Spleen (tissue), 11 donors: ENCODE results near the gene SLC8A1. TPM values are rescaled to one million over a fixed set of nuclear protein-coding genes. Genes with fewer than 3 reads are reported as not detected.

Source experiments
- DNase-seq: peaks from one replicate; pipeline ENCODE4 v3.0.0-alpha.2; 2020
- H3K27ac ChIP-seq, 8 donors: fragments of 200-600 bp; sonication (generic) in 7 of 8; 1 replicate in 4 of 8; 2 replicates in 4 of 8; pipeline versions ENCODE4 v1.5.0 to v1.8.0; 2016 to 2021; ENCODE audit warnings: inconsistent platforms in 4 of 8, mild to moderate bottlenecking in 4 of 8, moderate library complexity in 1 of 8
- H3K27me3 ChIP-seq, 7 donors: fragments of 200-600 bp; sonication (generic) in 6 of 7; replicated peaks in 1 of 7; 1 replicate in 4 of 7; 2 replicates in 3 of 7; pipeline versions ENCODE4 v1.5.0 to v1.8.0; 2016 to 2021; ENCODE audit warnings: inconsistent platforms in 3 of 7, mild to moderate bottlenecking in 1 of 7
- H3K36me3 ChIP-seq, 6 donors: fragments of 200-600 bp; sonication (generic) in 5 of 6; 1 replicate in 4 of 6; 2 replicates in 2 of 6; pipeline versions ENCODE4 v1.5.0 to v1.8.0; 2016 to 2021; ENCODE audit warnings: inconsistent platforms in 2 of 6
- H3K4me1 ChIP-seq, 6 donors: fragments of 200-600 bp; sonication (generic) in 5 of 6; 1 replicate in 3 of 6; 2 replicates in 3 of 6; pipeline versions ENCODE4 v1.5.0 to v1.8.0; 2016 to 2021; ENCODE audit warnings: inconsistent platforms in 3 of 6
- H3K4me3 ChIP-seq, 8 donors: fragments of 200-600 bp; sonication (generic) in 7 of 8; 1 replicate in 4 of 8; 2 replicates in 4 of 8; pipeline versions ENCODE4 v1.5.0 to v1.8.0; 2016 to 2021; ENCODE audit warnings: inconsistent platforms in 4 of 8, mild to moderate bottlenecking in 4 of 8, moderate library complexity in 2 of 8
- H3K9me3 ChIP-seq, 8 donors: fragments of 200-600 bp; sonication (generic) in 7 of 8; 1 replicate in 4 of 8; 2 replicates in 4 of 8; pipeline versions ENCODE4 v1.5.0 to v1.8.0; 2016 to 2021; ENCODE audit warnings: inconsistent platforms in 4 of 8
- CTCF ChIP-seq, 11 experiments: fragments of 200-600 bp in 7 of 11; fragments of 450-650 bp in 4 of 11; sonication (generic) in 4 of 11; IDR thresholded peaks in 8 of 11; conservative IDR thresholded peaks in 3 of 11; 1 replicate in 7 of 11; 2 replicates in 4 of 11; pipeline versions ENCODE4 v1.4.0 to v1.8.0; 2016 to 2021; ENCODE audit warnings: antibody characterized with exemption in 11 of 11, inconsistent platforms in 4 of 11, mild to moderate bottlenecking in 1 of 11
- POLR2A ChIP-seq, 3 donors: fragments of 450-650 bp; IDR thresholded peaks; one replicate each; pipeline ENCODE4 v1.5.1; 2017; ENCODE audit warnings: antibody characterized with exemption in 3 of 3, mild to moderate bottlenecking in 1 of 3
- POLR2AphosphoS5 ChIP-seq, 3 donors: sonication (generic); formaldehyde crosslinking; IDR thresholded peaks; one replicate each; pipeline ENCODE4 v1.5.1; 2017; ENCODE audit warnings: antibody characterized with exemption in 3 of 3
- WGBS, 5 donors: extraction: QIAGEN DNeasy Blood & Tissue Kit in 3 of 5; methylation state at CpG; one replicate each; pipeline versions ENCODE4 v1.1.5 to v1.1.7; 2013 to 2018; 5-methylcytosine and 5-hydroxymethylcytosine counted together
- intact Hi-C: fragments of 100-400 bp; cut with DNase I; formaldehyde crosslinking; loops from one replicate; pipeline ENCODE4 v1.15.0; 2023; ENCODE audit warnings: low total_unique reads
- polyA plus RNA-seq, 3 donors: library from polyadenylated mRNA; stranded (reverse); fragments of 200-250 nt; gene quantifications; one replicate each; pipeline ENCODE4 v1.2.1, GENCODE V29; 2013
- total RNA-seq, 7 donors: library from RNA; depleted of rRNA in 3 of 7; stranded (reverse); fragments of >200 nt in 3 of 7; fragmentation: NEBNext Ultra II Directional in 4 of 7; extraction: Animal tissue kit (Norgen Biotek cat#: 25700) in 4 of 7; gene quantifications; one replicate each; pipeline versions ENCODE4 v1.1.0 to v1.2.1, GENCODE V29; 2016 to 2021
- donor health status: healthy with polysubstance abuse.
- donor health status: DM: no; HTN: no; CAD: no; lungs with moderate emphysema.
- donor health status: DM: no; HTN: no; CAD: no.
- donor health status: Bipolar disorder and iron deficiency.
- donor health status: healthy.
- donor health status: DM: no; HTN: no; CAD: no.
- donor health status: DM: yes; HTN: yes; CAD: no.

SLC8A1 gene
- total and polyA plus RNA-seq, 10 donors, result 0.36 to 86.0 (median 58.3) TPM

GRCh38 chr2:40311026-40311425 lies 140.9 kb downstream of the SLC8A1 start:
- Histone ChIP-seq H3K36me3 (no peaks in the 10 kb centered on the region), H3K27ac (no peak overlapping the region), H3K4me1 (no peaks in the 10 kb centered on the region), H3K27me3 (no peaks in the 10 kb centered on the region), H3K4me3 (no peak overlapping the region), H3K9me3 (peaks cover 0 to 22% (median 12%) of the 10 kb centered on the region in 8 donors)
- 57 to 87% (median 75%) methylated on average over 2 of the region's 2 CpGs for WGBS, 5 donors
- intact Hi-C loops, result no loop called here
- no peak for DNase-seq
- no peak for TF ChIP-seq CTCF (IDR thresholded peaks at IDR 0.05 in 8 of 11, conservative IDR thresholded peaks at IDR 0.05 in 3 of 11)
- no peak for TF ChIP-seq POLR2AphosphoS5 (IDR thresholded peaks at IDR 0.05)
- TF ChIP-seq POLR2A (IDR thresholded peaks at IDR 0.05), result no peak

- Histone ChIP-seq H3K9me3 (peaks cover 0 to 20% (median 11%) of the 10 kb centered on the region in 8 donors), H3K36me3 (no peaks in the 10 kb centered on the region), H3K27me3 (no peaks in the 10 kb centered on the region), H3K4me3 (no peak overlapping the region), H3K4me1 (no peaks in the 10 kb centered on the region), H3K27ac (no peak overlapping the region)
- TF ChIP-seq POLR2AphosphoS5 (IDR thresholded peaks at IDR 0.05) (no peak), POLR2A (IDR thresholded peaks at IDR 0.05) (no peak)
- intact Hi-C loops, result no loop called here
- no peak for DNase-seq
- 58 to 92% (median 88%) methylated on average over 1 of the region's 1 CpG for WGBS, 5 donors
Measured at GRCh38 chr2:40310303-40310702, 141.6 kb downstream of the SLC8A1 start.

GRCh38 chr2:40304340-40304739 lies 147.6 kb downstream of the SLC8A1 start:
- WGBS, 5 donors, result 66 to 93% (median 89%) methylated on average over 8 of the region's 8 CpGs
- Histone ChIP-seq H3K27me3 (no peaks in the 10 kb centered on the region), H3K9me3 (no peaks in the 10 kb centered on the region), H3K4me1 (no peaks in the 10 kb centered on the region), H3K36me3 (no peaks in the 10 kb centered on the region), H3K4me3 (no peak overlapping the region), H3K27ac (no peak overlapping the region)
- peak; percentile 55 for DNase-seq
- no peak for TF ChIP-seq CTCF (IDR thresholded peaks at IDR 0.05 in 8 of 11, conservative IDR thresholded peaks at IDR 0.05 in 3 of 11)
- TF ChIP-seq POLR2A (IDR thresholded peaks at IDR 0.05), result no peak
- no peak for TF ChIP-seq POLR2AphosphoS5 (IDR thresholded peaks at IDR 0.05)
- intact Hi-C loops, result no loop called here

- Histone ChIP-seq H3K27ac (no peak overlapping the region), H3K27me3 (no peaks in the 10 kb centered on the region), H3K36me3 (no peaks in the 10 kb centered on the region), H3K4me1 (no peaks in the 10 kb centered on the region), H3K4me3 (no peak overlapping the region), H3K9me3 (no peaks in the 10 kb centered on the region)
- TF ChIP-seq POLR2A (IDR thresholded peaks at IDR 0.05) (no peak), POLR2AphosphoS5 (IDR thresholded peaks at IDR 0.05) (no peak), CTCF (IDR thresholded peaks at IDR 0.05 in 8 of 11, conservative IDR thresholded peaks at IDR 0.05 in 3 of 11) (no peak)
- intact Hi-C loops, result no loop called here
- no peak for DNase-seq
- WGBS, 5 donors, result 53 to 77% (median 62%) methylated on average over 4 of the region's 4 CpGs
Measured at GRCh38 chr2:40303746-40304145, 148.1 kb downstream of the SLC8A1 start.
